PFSK-1 (cell line): Measurements from ENCODE around the gene C4A.

ENCODE experiments used
- FOXP2 ChIP-seq: optimal IDR thresholded peaks from 2 replicates; pipeline ENCODE3; 2011; ENCODE audit warnings: borderline replicate concordance, control low read depth, inconsistent platforms; ENCODE audit not compliant: insufficient read depth; ENCODE audit errors: extremely low read length, extremely low read depth
- POLR2AphosphoS5 ChIP-seq: IDR thresholded peaks from 2 replicates; pipeline ENCODE4 v1.6.1; 2012; ENCODE audit warnings: low read depth, mild to moderate bottlenecking, control low read depth, low read length, moderate library complexity
- REST ChIP-seq, 2 experiments: IDR thresholded peaks; 2 replicates each; pipeline versions ENCODE4 v1.6.1 to v1.8.0; 2011 to 2012; ENCODE audit warnings: low read depth in 2 of 2, low read length in 2 of 2, control low read depth in 1 of 2, inconsistent platforms in 1 of 2, mild to moderate bottlenecking in 1 of 2, moderate library complexity in 1 of 2; ENCODE audit not compliant: insufficient read depth in 1 of 2
- SIN3A ChIP-seq: IDR thresholded peaks from 2 replicates; pipeline ENCODE4 v1.6.1; 2012; ENCODE audit warnings: mild to moderate bottlenecking, low read length, moderate library complexity, borderline replicate concordance; ENCODE audit not compliant: insufficient read depth
- TAF1 ChIP-seq: IDR thresholded peaks from 2 replicates; pipeline ENCODE4 v1.6.1; 2012; ENCODE audit warnings: low read length, control low read depth, borderline replicate concordance; ENCODE audit not compliant: insufficient read depth

The C4A gene

GRCh38 chr6:31947864-31948263 lies 34.0 kb upstream of the C4A start:
- TF ChIP-seq REST (IDR thresholded peaks at IDR 0.05; ENCODE audit: insufficient read depth in 1 of 2, low read depth in 2 of 2, low read length in 2 of 2): no peak
- TF ChIP-seq SIN3A: no peak
- no peak for TF ChIP-seq POLR2AphosphoS5

GRCh38 chr6:31948306-31948705 lies 33.6 kb upstream of the C4A start:
- TF ChIP-seq TAF1 (no peak), POLR2AphosphoS5 (no peak)

GRCh38 chr6:31948753-31949413 lies 33.0 kb upstream of the C4A start:
- no peak for TF ChIP-seq REST (IDR thresholded peaks at IDR 0.05; ENCODE audit: insufficient read depth in 1 of 2, low read depth in 2 of 2, low read length in 2 of 2)
- no peak for TF ChIP-seq POLR2AphosphoS5
- TF ChIP-seq FOXP2: no peak
- TF ChIP-seq TAF1: no peak
- no peak for TF ChIP-seq SIN3A

- TF ChIP-seq POLR2AphosphoS5 (peak; percentile 44; the same call in 1 of the 2 replicates), SIN3A (no peak)
These were observed 31.8 kb upstream of the C4A start for GRCh38 chr6:31949926-31950548.

GRCh38 chr6:31952140-31952805 lies 29.6 kb upstream of the C4A start:
- TF ChIP-seq TAF1 (no peak), FOXP2 (no peak), SIN3A (no peak), POLR2AphosphoS5 (no peak), REST (IDR thresholded peaks at IDR 0.05; ENCODE audit: insufficient read depth in 1 of 2, low read depth in 2 of 2, low read length in 2 of 2) (no peak)

- TF ChIP-seq FOXP2: no peak
- TF ChIP-seq TAF1: no peak
- TF ChIP-seq SIN3A: no peak
- TF ChIP-seq POLR2AphosphoS5: no peak
- TF ChIP-seq REST (IDR thresholded peaks at IDR 0.05; ENCODE audit: insufficient read depth in 1 of 2, low read depth in 2 of 2, low read length in 2 of 2): no peak
These were observed 29.0 kb upstream of the C4A start for GRCh38 chr6:31952890-31953289.
